ENCODE results near the gene SLC1A4. TPM values are rescaled to one million over a fixed set of nuclear protein-coding genes. Genes with fewer than 3 reads are reported as not detected.

Gene SLC1A4
- total and polyA plus RNA-seq, 2 of the 4 experiments (the other 2 are of a cell fraction) = 6.8 to 8.1 TPM

GRCh38 chr2:65026154-65026553 is 37.0 kb downstream of the SLC1A4 start:
- Histone ChIP-seq H3K27ac (ENCODE audit: insufficient read depth, low read length) (no peak overlapping the region), H2BK15ac (ENCODE audit: low read depth, low read length) (no peak overlapping the region), H3K18ac (ENCODE audit: low read depth, low read length) (no peak overlapping the region), H4K20me1 (ENCODE audit: insufficient read depth, low read length) (no peaks in the 10 kb centered on the region), H2BK5ac (ENCODE audit: low read depth, low read length, poor library complexity, severe bottlenecking) (no peak overlapping the region), H3K23ac (ENCODE audit: low read depth, low read length) (no peak overlapping the region), H3K9ac (ENCODE audit: low read depth, low read length) (no peak overlapping the region), H2AFZ (replicated peaks; ENCODE audit: low read length, poor library complexity) (no peak overlapping the region), H3K4ac (ENCODE audit: low read depth, low read length) (no peak overlapping the region), H3K4me1 (ENCODE audit: control insufficient read depth, insufficient read depth, low read length) (peaks cover 11% of the 10 kb centered on the region), H2BK20ac (ENCODE audit: low read depth, low read length) (no peak overlapping the region; the same call in 1 of the 2 replicates), H4K5ac (ENCODE audit: low read depth, low read length) (no peak overlapping the region), H3K4me3 (ENCODE audit: insufficient read depth, low read depth, low read length) (no peak overlapping the region), H3K4me2 (ENCODE audit: low read depth, low read length) (no peak overlapping the region), H4K91ac (ENCODE audit: insufficient read depth, low read depth, low read length) (no peak overlapping the region), H3K9me1 (ENCODE audit: insufficient read depth, low read length) (peaks cover 10% of the 10 kb centered on the region; the same call in 1 of the 2 replicates), H3K56ac (ENCODE audit: extremely low read depth, insufficient read depth, low read length) (no peak overlapping the region), H3K36me3 (ENCODE audit: control insufficient read depth, insufficient read depth, low read length) (peaks cover 9% of the 10 kb centered on the region; the same call in 1 of the 2 replicates), H3K79me1 (ENCODE audit: low read depth in 1 of 2, low read length in 2 of 2) (no peaks in the 10 kb centered on the region), H2BK120ac (ENCODE audit: low read depth, low read length) (no peak overlapping the region), H2AK5ac (ENCODE audit: low read depth, low read length) (no peak overlapping the region), H2AK9ac (replicated peaks; ENCODE audit: low read depth, low read length, poor library complexity) (no peak overlapping the region), H4K8ac (ENCODE audit: low read depth in 2 of 2, low read length in 2 of 2) (no peak overlapping the region), H3K27me3 (ENCODE audit: control insufficient read depth, insufficient read depth, low read length) (no peaks in the 10 kb centered on the region), H3K14ac (replicated peaks; ENCODE audit: low read depth, low read length) (0 out of 2 replicates have a peak overlapping the region, but pooled peaks have one; percentile 6), H3K9me3 (ENCODE audit: control insufficient read depth, insufficient read depth, low read length) (no peaks in the 10 kb centered on the region)
- TF ChIP-seq RCOR1 (IDR thresholded peaks at IDR 0.05; ENCODE audit: insufficient replicate concordance, low read length) (no peak), USF2 (IDR thresholded peaks at IDR 0.05; ENCODE audit: low read depth, low read length) (no peak), CEBPB (IDR thresholded peaks at IDR 0.05; ENCODE audit: low read depth, low read length) (no peak), CHD1 (IDR thresholded peaks at IDR 0.05; ENCODE audit: low read depth, low read length) (no peak), POLR2A (IDR thresholded peaks at IDR 0.05; ENCODE audit: low read depth, low read length) (no peak), NFE2L2 (IDR thresholded peaks at IDR 0.05; ENCODE audit: low read depth, low read length) (no peak), FOS (IDR thresholded peaks at IDR 0.05; ENCODE audit: low read depth, low read length) (no peak), MAZ (IDR thresholded peaks at IDR 0.05; ENCODE audit: borderline replicate concordance, low read depth, low read length) (no peak), MAFK (IDR thresholded peaks at IDR 0.05; ENCODE audit: low read depth, low read length) (no peak), RAD21 (IDR thresholded peaks at IDR 0.05; ENCODE audit: low read length) (no peak), MXI1 (IDR thresholded peaks at IDR 0.05; ENCODE audit: borderline replicate concordance, low read depth, low read length) (no peak), RFX5 (IDR thresholded peaks at IDR 0.05; ENCODE audit: low read depth, low read length) (no peak), BHLHE40 (IDR thresholded peaks at IDR 0.05; ENCODE audit: low read depth, low read length) (no peak)
- WGBS, 2 experiments (ENCODE audit: extremely low coverage in 2 of 2, insufficient read length in 1 of 2) = no CpG with 5 or more reads among the region's 8 CpGs
- ChIA-PET POLR2A (ENCODE audit: unreplicated experiment) (no interaction called here), CTCF (no interaction called here)
- ATAC-seq (ENCODE audit: low read depth) (no peak), DNase-seq (no peak)
- no TSS peak for BruUV-seq (replicated peaks)
- dilution Hi-C loops (cut with HindIII; ENCODE audit: low sequenced_read_pairs, unreplicated experiment) = no loop called here
- intact Hi-C loops (cut with micrococcal nuclease) = no loop called here
- in situ Hi-C loops (cut with MboI; ENCODE audit: low sequenced_read_pairs) = loop anchor here (25.0 kb wide), 1 partner anchor 689 kb away; no protein-coding TSS in a partner anchor

Measured in IMR-90 (cell line).